Posterior cingulate gyrus (tissue), 11 donors: Measurements from ENCODE around the gene GNG4.
A peak's percentile ranks its signal among the peaks of the same experiment; 100 is the strongest.
"Not testable (repeated sequence)": the region's sequence is repeated elsewhere in the genome, so short reads cannot be mapped to it uniquely, and the experiment has no call there.

ENCODE experiments used
- DNase-seq, 10 donors: peaks; one replicate each; pipeline versions ENCODE4 v3.0.0 to v3.0.0-alpha.2; 2020 to 2021; ENCODE audit warnings: mixed read lengths in 3 of 10
- intact Hi-C: fragments of 100-400 bp; cut with DNase I; formaldehyde crosslinking; loops from one replicate; pipeline ENCODE4 v1.15.1; 2023

The GNG4 gene

DNA sequence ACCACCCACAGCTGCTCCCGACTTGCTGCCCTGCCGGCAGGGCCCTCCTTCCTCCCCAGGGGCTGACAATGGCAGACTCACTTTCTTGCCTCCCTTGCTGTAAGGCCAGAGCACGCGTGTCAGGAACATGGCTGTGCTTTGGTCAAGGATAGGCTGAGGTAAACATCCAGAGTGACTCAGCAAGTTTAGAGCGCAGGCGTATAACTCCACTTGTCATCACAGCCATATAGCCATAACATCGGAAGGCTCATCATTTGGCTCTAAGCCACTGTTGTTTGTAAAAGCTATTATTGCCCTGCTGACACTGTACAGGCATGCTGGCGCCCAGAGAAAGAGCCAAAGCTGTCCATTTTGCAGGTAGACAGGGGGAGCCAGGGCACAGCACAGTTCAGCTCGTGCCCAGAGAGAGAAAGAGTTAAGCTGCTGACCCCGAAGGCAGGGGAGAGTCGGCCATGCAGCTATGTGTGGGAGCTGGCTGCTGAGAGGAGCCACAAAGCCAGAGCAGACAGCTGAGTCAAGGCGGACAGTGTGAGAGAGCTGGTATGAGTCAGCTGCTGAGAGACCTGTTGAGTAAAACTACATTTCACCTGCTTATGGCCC lies 60.6 kb downstream of the GNG4 start:
- intact Hi-C loops: no loop called here
- peak in 6 of 10 donors; percentile 19 to 89 (median 58) for DNase-seq

GRCh38 chr1:235588156-235588555 lies 61.4 kb downstream of the GNG4 start:
- DNase-seq: no peak
- intact Hi-C loops: no loop called here

DNA sequence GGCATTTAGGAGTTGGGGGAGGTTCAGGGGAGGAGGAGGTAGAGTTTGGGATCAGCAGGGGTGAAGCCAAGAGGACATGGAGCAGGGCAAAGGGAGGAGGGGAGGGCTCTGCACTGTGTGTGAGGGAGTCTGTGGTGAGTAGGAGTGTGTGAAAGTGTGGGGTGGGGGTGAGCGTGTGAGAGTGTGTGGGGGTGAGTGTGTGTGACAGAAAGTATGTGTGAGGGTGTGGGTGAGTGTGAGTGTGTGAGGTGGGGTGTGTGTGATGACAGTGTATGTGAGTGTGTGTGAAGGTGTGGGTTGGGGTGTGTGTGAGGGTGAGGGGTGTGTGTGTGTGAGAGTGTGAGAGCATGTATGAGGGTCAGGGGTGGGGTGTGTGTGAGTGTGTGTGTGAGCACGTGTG lies 62.6 kb downstream of the GNG4 start:
- intact Hi-C loops: no loop called here
- DNase-seq: no peak

- intact Hi-C loops: no loop called here
Observed at GRCh38 chr1:235586413-235586812, 63.2 kb downstream of the GNG4 start.

GRCh38 chr1:235584973-235585372 lies 64.6 kb downstream of the GNG4 start:
- intact Hi-C loops: no loop called here
- no peak for DNase-seq

More at GRCh38 chr1:235586413-235586812, 63.2 kb downstream of the GNG4 start:
- no peak for DNase-seq

DNA sequence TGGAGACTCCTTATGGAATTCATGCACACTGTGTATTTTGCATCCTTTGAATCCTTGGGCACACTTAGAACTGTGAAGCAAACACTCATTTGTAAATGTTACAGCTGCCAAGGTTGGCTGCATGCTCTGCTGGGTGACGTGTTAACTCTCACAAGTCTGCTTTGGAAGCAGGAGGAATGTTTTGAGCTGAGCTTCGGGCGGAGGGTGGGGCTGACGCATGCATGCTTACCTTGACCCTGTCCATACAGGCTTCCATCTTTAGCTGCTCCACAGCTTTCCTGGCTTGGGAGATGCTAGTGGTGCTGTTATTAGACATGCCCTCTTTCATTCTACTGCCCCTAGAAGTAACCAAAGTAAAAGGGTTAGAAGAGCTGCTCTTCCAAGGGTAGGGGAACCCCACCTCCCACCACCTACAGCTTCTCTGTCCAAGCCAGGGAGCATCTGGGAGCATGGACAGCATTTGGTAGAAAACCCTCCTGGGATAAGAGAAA lies 66.0 kb downstream of the GNG4 start:
- peak in 4 of 10 donors; percentile 23 to 87 (median 60) for DNase-seq
- intact Hi-C loops: no loop called here

DNA sequence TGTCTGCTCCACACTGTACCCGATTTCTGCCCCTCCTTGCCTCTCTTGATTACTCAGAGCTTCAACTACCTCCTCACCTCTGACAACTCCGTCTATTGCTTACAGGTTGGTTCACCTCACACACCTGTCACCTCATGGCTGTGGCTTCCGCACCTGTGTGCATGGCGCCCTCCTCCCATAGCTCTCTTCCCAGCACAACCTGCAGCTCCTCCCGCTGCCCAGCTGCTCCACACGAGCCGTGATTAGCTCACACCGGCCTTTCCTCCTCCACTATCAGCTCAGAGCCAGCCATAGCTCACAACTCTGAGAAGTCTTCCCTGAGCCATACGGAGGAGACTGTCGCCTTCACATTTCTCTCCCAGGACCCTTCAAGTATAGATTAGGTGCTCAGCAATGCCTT lies 67.5 kb downstream of the GNG4 start:
- intact Hi-C loops: no loop called here

GRCh38 chr1:235579891-235580290 lies 69.7 kb downstream of the GNG4 start:
- intact Hi-C loops: no loop called here
- DNase-seq: no peak

More for the DNA sequence above, 67.5 kb downstream of the GNG4 start:
- no peak for DNase-seq

- intact Hi-C loops: no loop called here
Observed at GRCh38 chr1:235575597-235575996, 74.0 kb downstream of the GNG4 start.

GRCh38 chr1:235573880-235574279 lies 75.7 kb downstream of the GNG4 start:
- intact Hi-C loops: no loop called here

More at GRCh38 chr1:235575597-235575996, 74.0 kb downstream of the GNG4 start:
- no peak for DNase-seq

GRCh38 chr1:235572971-235573370 lies 76.6 kb downstream of the GNG4 start:
- DNase-seq, intact Hi-C loops: not testable (repeated sequence)

More at GRCh38 chr1:235573880-235574279, 75.7 kb downstream of the GNG4 start:
- no peak for DNase-seq

GRCh38 chr1:235571482-235571881 lies 78.1 kb downstream of the GNG4 start:
- no peak for DNase-seq
- intact Hi-C loops: no loop called here

DNA sequence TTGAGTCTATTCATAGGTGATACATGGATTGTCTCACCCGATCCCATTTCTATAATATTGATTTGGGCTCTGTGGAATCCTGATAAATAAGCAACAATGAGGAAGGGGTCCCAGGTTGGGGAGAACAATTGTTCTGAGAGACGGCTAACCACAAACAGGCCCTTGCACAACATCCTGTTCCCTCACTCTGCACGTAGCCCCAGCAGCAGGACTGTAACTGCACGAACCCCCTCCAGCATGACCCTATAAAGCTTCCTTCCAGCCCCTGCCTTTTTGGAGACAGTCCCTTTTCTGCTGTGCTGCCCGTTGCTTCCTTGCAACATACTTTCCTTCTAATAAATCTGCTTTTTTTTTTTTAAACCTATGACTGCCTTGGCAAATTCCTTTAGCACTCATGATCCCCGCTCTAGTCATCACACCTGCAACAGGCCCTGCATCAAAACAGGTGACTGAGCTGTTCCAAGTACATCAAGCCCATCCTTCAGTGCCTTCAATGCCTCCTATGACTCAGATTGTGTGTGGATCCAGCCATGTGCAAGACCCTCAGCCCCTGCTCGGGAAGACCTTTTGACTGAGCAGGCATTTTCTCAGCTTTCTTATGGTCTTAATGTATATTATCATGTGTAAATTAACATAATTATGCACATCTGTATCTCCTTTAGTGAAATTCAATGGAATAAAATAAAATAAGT lies 81.6 kb downstream of the GNG4 start:
- intact Hi-C loops: no loop called here

GRCh38 chr1:235566084-235566483 lies 83.5 kb downstream of the GNG4 start:
- intact Hi-C loops: no loop called here
- no peak for DNase-seq

More for the DNA sequence above, 81.6 kb downstream of the GNG4 start:
- no peak for DNase-seq

DNA sequence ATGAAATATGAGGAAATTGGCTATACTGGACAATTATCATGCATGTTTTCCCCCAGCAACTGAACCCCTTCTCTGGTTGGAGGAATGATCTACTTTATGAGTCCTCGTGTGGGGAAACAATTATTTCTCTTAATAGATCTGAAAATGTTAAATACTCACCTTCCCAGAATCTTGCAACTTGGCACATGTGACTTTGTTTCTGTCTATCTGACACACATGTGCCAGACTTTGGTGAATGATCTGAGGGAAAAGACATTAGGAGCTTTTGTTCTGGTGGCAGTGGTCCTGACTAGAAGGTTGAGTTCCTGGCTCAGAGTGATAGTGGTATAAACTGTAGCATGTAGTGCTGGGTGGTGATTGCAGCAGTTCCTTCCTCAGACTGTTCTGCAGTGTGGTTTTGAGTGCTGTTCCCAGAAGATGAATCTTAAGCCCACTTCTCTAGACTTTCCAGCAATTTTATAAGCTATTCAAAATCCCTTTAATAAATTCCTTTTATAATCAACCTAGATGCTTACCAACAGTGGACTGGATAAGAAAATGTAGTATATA lies 86.0 kb downstream of the GNG4 start:
- intact Hi-C loops: no loop called here
- DNase-seq: no peak

GRCh38 chr1:235562589-235562988 lies 87.0 kb downstream of the GNG4 start:
- intact Hi-C loops: no loop called here
- no peak for DNase-seq

DNA sequence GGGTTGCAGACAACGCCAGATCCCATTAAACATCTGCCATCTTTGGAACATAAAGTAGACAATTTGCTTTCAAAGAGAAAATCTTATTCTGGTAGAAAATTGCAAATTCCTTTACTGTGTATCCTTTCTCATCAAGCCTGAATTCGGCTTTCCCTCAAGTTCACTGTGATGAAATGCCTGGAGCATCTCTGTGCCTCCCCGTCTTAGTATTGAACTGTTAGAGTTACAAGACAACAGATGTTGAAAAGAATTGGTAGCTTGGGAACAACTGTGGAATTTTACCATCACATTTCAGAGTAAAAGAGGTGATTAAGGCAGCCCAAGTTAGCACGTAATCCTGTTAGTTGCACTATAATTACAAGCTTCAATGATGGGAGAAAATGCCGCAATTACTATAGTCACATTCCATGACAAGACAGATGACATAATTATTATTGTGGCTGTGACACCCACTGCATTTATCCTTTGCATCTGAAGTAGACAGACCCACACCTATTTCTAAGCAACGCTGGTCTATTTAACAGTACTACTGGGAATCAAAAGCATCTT lies 90.9 kb downstream of the GNG4 start:
- intact Hi-C loops: no loop called here
- DNase-seq: no peak

GRCh38 chr1:235557495-235557894 lies 92.1 kb downstream of the GNG4 start:
- DNase-seq: no peak
- intact Hi-C loops: no loop called here

DNA sequence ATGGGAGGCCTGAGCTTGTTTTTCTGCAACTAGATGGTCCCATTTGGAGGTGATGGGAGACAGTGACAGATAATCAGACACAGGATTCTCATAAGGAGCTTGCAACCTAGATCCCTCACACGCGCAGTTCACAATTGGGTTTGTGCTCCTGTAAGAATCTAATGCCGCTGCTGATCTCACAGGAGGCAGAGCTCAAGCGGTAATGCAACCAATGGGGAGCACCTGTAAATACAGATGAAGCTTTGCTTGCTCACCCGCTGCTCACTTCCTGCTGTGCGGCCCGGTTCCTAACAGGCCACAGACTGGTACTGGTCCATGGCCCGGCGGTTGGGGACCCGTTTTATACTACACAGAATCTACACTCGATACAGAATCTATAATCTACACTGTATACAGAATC lies 92.8 kb downstream of the GNG4 start:
- intact Hi-C loops: no loop called here
- no peak for DNase-seq

DNA sequence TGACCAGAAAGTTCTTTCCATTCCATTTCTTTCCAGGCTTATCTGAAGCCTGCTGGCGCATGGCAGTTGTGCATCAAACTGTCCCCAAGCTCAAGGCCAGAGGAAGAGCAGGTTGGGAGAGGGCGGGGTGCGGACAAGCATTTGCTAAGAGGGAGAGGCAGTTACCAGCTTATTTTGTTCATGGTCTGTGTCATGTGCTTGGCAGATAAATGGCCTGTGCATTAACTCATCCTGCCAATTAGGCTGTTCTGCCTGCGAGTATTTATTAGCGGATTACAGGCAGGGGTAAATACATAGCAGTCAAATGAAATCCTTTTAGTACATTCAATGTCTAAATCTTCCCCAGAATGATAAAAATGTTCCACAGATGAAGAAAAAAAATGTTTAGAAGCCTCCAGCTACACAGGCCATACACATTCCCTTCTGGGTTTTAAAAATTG lies 96.5 kb downstream of the GNG4 start:
- DNase-seq: no peak
- intact Hi-C loops: no loop called here

DNA sequence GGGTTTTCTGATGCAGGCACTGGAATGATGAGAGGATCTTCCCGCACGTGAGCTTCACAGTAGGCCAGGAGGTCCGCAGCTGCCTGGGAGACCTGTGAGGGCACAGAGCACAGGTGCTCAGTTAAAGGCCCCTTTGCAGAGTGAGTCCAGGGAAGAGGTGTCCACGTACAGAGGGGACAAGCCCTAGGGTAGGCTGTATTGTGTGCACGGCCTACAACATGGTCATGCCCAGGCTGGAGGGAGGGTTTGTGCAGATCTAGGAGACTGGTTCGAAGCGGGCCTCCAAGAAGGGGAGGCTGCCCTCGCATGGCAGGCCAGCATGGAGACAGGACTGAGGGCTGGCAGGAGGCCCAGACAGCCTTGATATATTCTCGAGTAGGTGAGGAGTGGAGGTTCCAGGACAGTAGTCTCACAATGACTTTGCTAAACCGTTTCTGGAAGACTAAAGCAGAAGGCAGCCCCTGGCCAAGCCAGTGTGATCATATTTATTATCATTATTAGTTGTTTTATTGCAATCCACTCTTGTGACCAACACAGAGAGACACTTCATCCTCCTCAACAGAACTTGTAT lies 97.4 kb downstream of the GNG4 start:
- peak in 1 of 10 donors; percentile 78 for DNase-seq
- intact Hi-C loops: no loop called here
